22Rv1 (cell line): ENCODE measurements around the gene EIF4G3.
"Not testable (repeated sequence)": the region's sequence is repeated elsewhere in the genome, so short reads cannot be mapped to it uniquely, and the experiment has no call there.

Source experiments
- ZFX ChIP-seq: fragments of 450-650 bp; IDR thresholded peaks from 2 replicates; pipeline ENCODE4 v1.6.1; 2017; ENCODE audit warnings: antibody characterized with exemption, borderline replicate concordance
- TF ChIP-seq, protein P1 (sequence below): fragments of 450-650 bp; IDR thresholded peaks from 2 replicates; pipeline ENCODE4 v1.5.1; 2017; ENCODE audit warnings: mild to moderate bottlenecking

DNA sequence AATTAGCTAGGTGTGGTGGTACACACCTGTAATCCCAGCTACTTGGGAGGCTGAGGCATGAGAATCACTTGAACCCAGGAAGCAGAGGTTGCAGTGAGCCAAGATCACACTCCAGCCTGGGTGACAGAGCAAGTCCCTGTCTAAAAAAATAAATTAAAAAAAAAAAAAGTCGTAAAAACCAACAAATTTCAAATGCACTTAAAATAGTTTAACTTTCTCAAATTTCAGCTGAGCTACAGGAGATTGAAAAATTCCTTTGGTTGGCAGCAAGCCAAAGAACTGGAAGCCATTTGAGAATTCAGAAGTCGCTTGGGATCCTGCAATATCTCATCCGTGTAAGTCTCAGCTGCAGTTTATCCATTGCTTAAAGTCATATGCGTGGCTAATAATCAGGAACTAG, 5.9 kb downstream of the EIF4G3 start:
- TF ChIP-seq, protein P1, sequence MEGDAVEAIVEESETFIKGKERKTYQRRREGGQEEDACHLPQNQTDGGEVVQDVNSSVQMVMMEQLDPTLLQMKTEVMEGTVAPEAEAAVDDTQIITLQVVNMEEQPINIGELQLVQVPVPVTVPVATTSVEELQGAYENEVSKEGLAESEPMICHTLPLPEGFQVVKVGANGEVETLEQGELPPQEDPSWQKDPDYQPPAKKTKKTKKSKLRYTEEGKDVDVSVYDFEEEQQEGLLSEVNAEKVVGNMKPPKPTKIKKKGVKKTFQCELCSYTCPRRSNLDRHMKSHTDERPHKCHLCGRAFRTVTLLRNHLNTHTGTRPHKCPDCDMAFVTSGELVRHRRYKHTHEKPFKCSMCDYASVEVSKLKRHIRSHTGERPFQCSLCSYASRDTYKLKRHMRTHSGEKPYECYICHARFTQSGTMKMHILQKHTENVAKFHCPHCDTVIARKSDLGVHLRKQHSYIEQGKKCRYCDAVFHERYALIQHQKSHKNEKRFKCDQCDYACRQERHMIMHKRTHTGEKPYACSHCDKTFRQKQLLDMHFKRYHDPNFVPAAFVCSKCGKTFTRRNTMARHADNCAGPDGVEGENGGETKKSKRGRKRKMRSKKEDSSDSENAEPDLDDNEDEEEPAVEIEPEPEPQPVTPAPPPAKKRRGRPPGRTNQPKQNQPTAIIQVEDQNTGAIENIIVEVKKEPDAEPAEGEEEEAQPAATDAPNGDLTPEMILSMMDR, result not testable (repeated sequence)
- not testable (repeated sequence) for TF ChIP-seq ZFX
